OCI-LY7 (cell line): ENCODE results near the gene ZFAND5. TPM values are rescaled to one million over a fixed set of nuclear protein-coding genes. Genes with fewer than 3 reads are reported as not detected.

Experiments
- BruUV-seq: library from RNA; stranded (reverse); fragments of 400-500 nt; replicated peaks from 2 replicates; lab custom pipeline; 2021; lab: Mats Ljungman, UMichigan
- CTCF ChIA-PET: fragments of 300-600 bp; sonication (Branson Sonifier 250); formaldehyde crosslinking; loops from one replicate; lab custom pipeline; 2022; ENCODE audit warnings: antibody characterized with exemption; ENCODE audit not compliant: unreplicated experiment; lab: Charles Lee
- POLR2A ChIA-PET: fragments of 300-600 bp; sonication (Branson Sonifier 250); formaldehyde crosslinking; loops from one replicate; lab custom pipeline; 2022; ENCODE audit warnings: antibody characterized with exemption; lab: Charles Lee
- DNase-seq: peaks from one replicate; pipeline ENCODE4 v3.0.0-alpha.2; 2015; ENCODE audit warnings: low spot score
- H2AFZ ChIP-seq: fragments of 200-600 bp; sonication (generic), shearing (Covaris generic); 2 replicates; pipeline ENCODE4 v1.6.1; 2014; ENCODE audit warnings: mild to moderate bottlenecking, antibody characterized with exemption, low read length, moderate library complexity
- H3K27ac ChIP-seq: fragments of 200-600 bp; sonication (generic); 2 replicates; pipeline ENCODE4 v1.5.1; 2014; ENCODE audit warnings: mixed run types, low read depth, mild to moderate bottlenecking, moderate library complexity, low read length, inconsistent platforms; ENCODE audit not compliant: poor library complexity, severe bottlenecking
- H3K36me3 ChIP-seq: fragments of 200-600 bp; sonication (generic); 2 replicates; pipeline ENCODE4 v1.6.1; 2014; ENCODE audit warnings: mild to moderate bottlenecking, antibody characterized with exemption, low read length, moderate library complexity, mixed read lengths; ENCODE audit not compliant: insufficient read depth
- H3K4me1 ChIP-seq: fragments of 200-600 bp; sonication (generic); 2 replicates; pipeline ENCODE4 v1.5.1; 2014; ENCODE audit warnings: mild to moderate bottlenecking, low read length; ENCODE audit not compliant: insufficient read depth, poor library complexity, severe bottlenecking
- H3K4me2 ChIP-seq: fragments of 200-600 bp; sonication (generic); 2 replicates; pipeline ENCODE4 v1.6.1; 2014; ENCODE audit warnings: mild to moderate bottlenecking, low read length
- H3K4me3 ChIP-seq: fragments of 200-600 bp; sonication (generic); 2 replicates; pipeline ENCODE4 v1.5.1; 2014; ENCODE audit warnings: mild to moderate bottlenecking, low read depth, low read length; ENCODE audit not compliant: poor library complexity, severe bottlenecking
- H3K79me2 ChIP-seq: fragments of 200-600 bp; sonication (generic); 2 replicates; pipeline ENCODE4 v1.6.1; 2016; ENCODE audit warnings: low read depth, mild to moderate bottlenecking, low read length, moderate library complexity, mixed read lengths; ENCODE audit not compliant: insufficient read depth
- H3K9me2 ChIP-seq: fragments of 200-600 bp; sonication (generic); 2 replicates; pipeline ENCODE4 v1.6.1; 2016; ENCODE audit warnings: mild to moderate bottlenecking, low read length, mixed read lengths; ENCODE audit not compliant: insufficient read depth
- H3K9me3 ChIP-seq: fragments of 200-600 bp; sonication (generic); 2 replicates; pipeline ENCODE4 v1.6.1; 2014; ENCODE audit warnings: mild to moderate bottlenecking, mixed run types, low read length, mixed read lengths
- H4K20me1 ChIP-seq: fragments of 200-600 bp; sonication (generic); 2 replicates; pipeline ENCODE4 v1.6.1; 2014; ENCODE audit warnings: mild to moderate bottlenecking, antibody characterized with exemption, low read length, moderate library complexity, mixed read lengths; ENCODE audit not compliant: insufficient read depth
- CTCF ChIP-seq: fragments of 200-600 bp; sonication (generic); conservative IDR thresholded peaks from 2 replicates; pipeline ENCODE4 v1.5.1; 2014; ENCODE audit warnings: mild to moderate bottlenecking, antibody characterized with exemption, low read length, moderate library complexity, mixed read lengths
- EZH2phosphoT487 ChIP-seq: fragments of 200-600 bp; sonication (generic); IDR thresholded peaks from 2 replicates; pipeline ENCODE4 v1.6.1; 2018; ENCODE audit warnings: low read depth, borderline replicate concordance, mild to moderate bottlenecking, mixed run types, antibody characterized with exemption, low read length, moderate library complexity, mixed read lengths
- intact Hi-C: fragments of 100-400 bp; cut with micrococcal nuclease; formaldehyde crosslinking; loops from one replicate; pipeline ENCODE4 v1.10.0; 2022; ENCODE audit not compliant: unreplicated experiment
- total RNA-seq, 2 experiments: library from RNA; depleted of rRNA in 1 of 2; stranded (reverse); fragments of >200 nt in 1 of 2; shearing (Covaris generic) in 1 of 2; gene quantifications; 2 replicates each; pipeline ENCODE4 v1.2.3, GENCODE V29; 2014 to 2022

ZFAND5 gene
- total RNA-seq, 2 experiments from 2014 or later = 54.3 to 60.5 TPM

- H3K36me3 ChIP-seq = no peaks in the 10 kb centered on the region
- no peak overlapping the region for H2AFZ ChIP-seq
- no peak overlapping the region for H3K27ac ChIP-seq
- TF ChIP-seq CTCF (no peak), EZH2phosphoT487 (no peak)
- no peaks in the 10 kb centered on the region for H4K20me1 ChIP-seq
- no peaks in the 10 kb centered on the region for H3K4me1 ChIP-seq
- H3K9me3 ChIP-seq = no peaks in the 10 kb centered on the region
- no peak overlapping the region for H3K4me3 ChIP-seq
- no TSS peak for BruUV-seq
- ChIA-PET CTCF (no interaction called here), POLR2A (no interaction called here)
- no peak overlapping the region for H3K4me2 ChIP-seq
- no peaks in the 10 kb centered on the region for H3K79me2 ChIP-seq
- intact Hi-C loops = no loop called here
- DNase-seq = no peak
- H3K9me2 ChIP-seq = no peaks in the 10 kb centered on the region
Observed at GRCh38 chr9:72327631-72328030, 37.4 kb downstream of the ZFAND5 start.

- H3K36me3 ChIP-seq = no peaks in the 10 kb centered on the region
- no peaks in the 10 kb centered on the region for H3K9me2 ChIP-seq
- H2AFZ ChIP-seq = no peak overlapping the region
- TF ChIP-seq EZH2phosphoT487 (no peak), CTCF (no peak)
- no peaks in the 10 kb centered on the region for H4K20me1 ChIP-seq
- no TSS peak for BruUV-seq
- DNase-seq = no peak
- no peaks in the 10 kb centered on the region for H3K79me2 ChIP-seq
- no peak overlapping the region for H3K27ac ChIP-seq
- H3K4me2 ChIP-seq = no peak overlapping the region
- POLR2A ChIA-PET = interaction anchor here (0.9 kb wide), 1 partner anchor 250 kb away, joined by 6 read pairs; no protein-coding TSS in a partner anchor
- CTCF ChIA-PET = no interaction called here
- no peaks in the 10 kb centered on the region for H3K4me1 ChIP-seq
- intact Hi-C loops = no loop called here
- H3K4me3 ChIP-seq = no peak overlapping the region
- H3K9me3 ChIP-seq = no peaks in the 10 kb centered on the region
Observed at GRCh38 chr9:72326641-72327040, 38.4 kb downstream of the ZFAND5 start.

GRCh38 chr9:72324974-72325373 is 40.0 kb downstream of the ZFAND5 start:
- no peaks in the 10 kb centered on the region for H3K79me2 ChIP-seq
- no peak overlapping the region for H3K27ac ChIP-seq
- DNase-seq = no peak
- no peaks in the 10 kb centered on the region for H4K20me1 ChIP-seq
- no peak overlapping the region for H2AFZ ChIP-seq
- no peak overlapping the region for H3K4me2 ChIP-seq
- no peaks in the 10 kb centered on the region for H3K9me3 ChIP-seq
- no peaks in the 10 kb centered on the region for H3K4me1 ChIP-seq
- intact Hi-C loops = no loop called here
- no peak overlapping the region for H3K4me3 ChIP-seq
- H3K36me3 ChIP-seq = no peaks in the 10 kb centered on the region
- no peak for TF ChIP-seq CTCF
- no peak for TF ChIP-seq EZH2phosphoT487
- no peaks in the 10 kb centered on the region for H3K9me2 ChIP-seq
- no TSS peak for BruUV-seq
- ChIA-PET POLR2A (no interaction called here), CTCF (no interaction called here)
